8988T (cell line): ENCODE results near the gene ADGRG1.

Experiments
- DNase-seq: peaks from one replicate; pipeline ENCODE4 v3.0.0; 2011

The ADGRG1 gene

DNA sequence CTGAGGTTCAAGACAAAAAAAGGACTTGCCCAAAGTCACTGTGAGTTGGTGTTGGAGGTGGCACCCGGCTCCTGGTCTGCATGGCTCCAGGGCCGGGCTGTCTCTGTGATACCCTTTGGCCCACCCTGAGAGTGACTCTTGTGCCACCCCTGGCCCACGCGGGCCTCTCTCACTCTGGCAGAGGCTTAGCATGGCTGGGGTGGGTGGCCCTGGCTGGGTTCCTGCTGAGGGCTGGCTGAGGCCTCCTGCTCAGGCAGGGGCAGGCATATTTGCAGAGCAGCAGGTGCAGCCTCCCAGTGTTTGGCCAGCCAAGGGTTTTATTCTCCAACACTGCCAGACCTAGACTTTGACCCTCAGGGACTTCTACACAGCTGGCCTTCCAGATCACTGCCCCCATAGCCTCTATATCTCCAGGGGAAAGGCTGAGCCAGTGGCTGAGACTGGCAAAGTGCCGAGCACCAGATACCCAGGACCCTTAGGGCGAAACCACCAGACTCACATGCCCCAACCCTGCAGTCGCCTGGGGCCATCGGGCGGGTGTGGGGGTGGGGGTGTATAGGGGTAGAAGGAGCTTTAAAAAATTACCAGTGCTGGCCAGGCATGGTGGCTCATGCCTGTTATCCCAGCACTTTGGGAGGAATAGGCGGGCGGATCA, 21.5 kb upstream of the ADGRG1 start:
- no peak for DNase-seq

DNA sequence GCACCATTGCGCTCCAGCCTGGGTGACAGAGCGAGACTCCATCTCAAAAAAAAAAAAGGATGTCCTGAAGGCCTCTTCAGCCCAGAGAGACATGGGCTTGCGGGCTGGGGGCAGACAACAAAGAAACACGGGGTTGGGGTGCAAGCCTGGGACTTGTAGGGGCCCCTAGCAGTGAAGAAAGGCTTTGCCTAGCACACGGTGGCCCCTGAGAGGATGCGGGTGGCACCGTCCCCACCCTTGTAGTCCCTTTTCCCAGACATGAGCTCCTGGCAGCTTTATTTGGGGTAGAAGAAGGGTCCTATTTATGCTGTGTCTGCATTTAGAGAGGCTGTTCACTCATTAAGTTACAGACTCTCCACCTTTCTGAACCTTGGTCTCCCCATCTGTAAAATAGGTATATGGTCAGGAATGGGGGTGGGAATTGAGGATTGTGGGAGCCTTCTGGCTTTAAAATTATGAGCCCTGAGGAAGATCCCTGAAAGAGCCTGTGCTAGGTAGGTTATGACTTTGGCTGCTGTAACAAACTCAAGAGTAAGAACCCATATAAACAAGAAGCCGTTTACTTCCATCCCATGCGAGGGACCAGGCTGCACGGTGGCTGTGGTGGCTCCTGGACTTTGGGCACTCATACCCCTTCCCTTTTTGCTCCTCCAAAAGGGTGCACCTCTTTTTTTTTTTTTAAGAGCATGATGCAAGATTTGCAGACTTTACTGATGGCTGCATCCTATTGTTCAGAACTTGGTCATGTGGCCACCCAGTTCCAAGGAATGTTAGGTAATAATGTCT, 20.6 kb upstream of the ADGRG1 start:
- no peak for DNase-seq

DNA sequence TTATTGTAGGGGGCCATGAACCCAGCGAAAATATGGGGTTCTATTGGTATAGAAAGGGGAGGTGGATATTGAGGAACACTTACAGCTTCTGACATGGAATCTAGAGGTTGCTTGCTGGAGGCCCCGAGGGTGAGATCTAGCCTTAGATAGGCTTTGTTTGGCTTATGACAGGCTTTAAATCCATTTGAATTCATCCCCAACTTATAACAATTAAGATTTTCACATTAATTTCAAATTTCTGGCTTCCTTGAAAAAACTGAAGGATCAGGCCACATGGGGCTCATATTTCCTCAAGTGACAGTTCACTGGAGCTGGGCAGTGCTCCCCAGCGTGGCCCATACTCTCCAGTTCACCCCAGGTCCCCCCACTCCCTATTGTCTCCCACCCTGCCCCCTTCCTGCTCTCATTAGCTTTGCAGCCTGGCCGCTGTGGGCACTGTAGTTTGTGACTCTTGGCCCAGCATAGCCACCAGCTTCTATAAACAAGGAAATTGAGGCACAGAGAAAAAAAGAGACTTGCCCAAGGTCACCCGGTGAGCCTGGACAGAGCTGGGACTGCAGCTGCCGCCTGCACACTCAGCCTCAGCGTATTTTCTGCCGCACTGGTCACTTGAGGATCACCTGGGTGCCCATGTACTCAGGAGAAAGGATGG, 19.8 kb upstream of the ADGRG1 start:
- DNase-seq = no peak

DNA sequence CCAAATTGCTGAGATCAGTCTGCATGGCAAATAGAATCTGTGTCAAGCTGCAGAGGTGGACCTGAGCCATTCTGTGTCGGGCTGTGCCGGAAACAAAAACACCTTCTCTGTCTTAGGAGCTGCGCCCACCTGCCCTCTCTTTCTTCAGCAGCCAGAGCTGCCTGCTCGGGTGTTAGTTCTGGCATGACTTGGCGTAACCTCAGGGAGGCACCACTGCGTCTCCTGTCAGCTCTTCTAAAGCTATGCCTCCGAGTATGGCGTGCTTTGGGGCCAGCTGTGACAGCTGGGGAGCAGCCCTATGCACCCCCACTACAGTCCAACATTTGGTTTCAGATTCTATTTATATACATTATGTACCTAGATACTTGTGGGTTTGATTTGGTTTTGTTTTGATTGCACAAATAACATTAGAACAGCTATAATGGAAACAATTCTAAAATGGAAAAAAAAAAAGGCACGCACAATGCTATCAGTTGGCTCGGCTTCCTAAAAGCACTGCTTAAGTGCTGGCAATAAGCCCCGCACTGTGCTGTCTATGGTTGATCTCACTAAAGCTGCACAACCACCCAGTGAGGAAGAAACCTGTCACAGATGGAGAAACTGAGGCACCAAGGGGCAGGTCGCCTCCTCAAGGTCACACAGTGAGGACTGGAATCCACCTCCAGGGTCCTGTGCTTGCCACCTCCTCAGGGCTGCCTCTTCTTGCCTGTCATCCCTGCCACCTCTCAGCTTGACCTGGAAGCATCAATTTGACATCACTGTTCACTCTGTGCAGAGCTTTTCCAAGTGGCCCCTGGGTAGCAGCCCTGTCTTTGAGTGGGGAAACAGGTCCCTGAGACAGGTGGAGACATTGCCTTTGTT, 18.7 kb upstream of the ADGRG1 start:
- no peak for DNase-seq

DNA sequence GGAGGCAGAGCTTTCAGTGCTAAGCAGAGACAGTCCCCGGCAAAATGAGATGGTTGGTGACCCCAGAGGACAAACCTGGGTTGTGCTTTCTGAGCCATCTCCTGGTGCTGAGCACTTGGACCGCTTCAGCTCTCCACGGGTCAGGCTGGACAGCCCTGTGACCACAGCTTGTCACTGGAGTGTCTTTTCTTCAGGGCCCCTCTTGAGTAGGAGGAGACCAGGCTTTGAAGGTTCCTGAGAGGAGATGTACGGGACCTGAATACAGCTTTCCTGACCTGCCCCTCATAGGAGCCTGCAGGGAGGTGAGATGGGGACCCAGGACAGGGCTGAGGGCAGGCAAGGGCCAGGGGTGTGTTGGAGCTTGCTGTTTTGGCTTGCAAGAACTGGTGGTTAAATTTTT, 17.8 kb upstream of the ADGRG1 start:
- no peak for DNase-seq

DNA sequence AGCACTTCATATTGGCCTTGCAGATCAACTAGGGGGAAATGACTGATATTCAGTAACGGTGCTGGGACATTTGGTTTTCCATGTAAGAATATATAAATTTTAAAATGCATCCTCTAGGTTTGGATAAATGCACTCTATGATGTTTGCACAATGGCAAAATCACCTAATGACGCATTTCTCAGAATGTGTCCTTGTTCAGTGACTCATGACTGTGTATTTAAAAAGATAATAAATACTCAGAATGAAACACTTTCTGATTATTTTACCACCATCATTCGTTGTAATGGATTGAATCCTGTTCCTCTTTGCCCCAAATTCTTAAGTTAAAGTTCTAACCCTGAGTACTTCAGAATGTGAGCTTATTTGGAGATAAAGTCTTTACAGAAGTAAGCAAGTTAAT, 17.2 kb upstream of the ADGRG1 start:
- no peak for DNase-seq

DNA sequence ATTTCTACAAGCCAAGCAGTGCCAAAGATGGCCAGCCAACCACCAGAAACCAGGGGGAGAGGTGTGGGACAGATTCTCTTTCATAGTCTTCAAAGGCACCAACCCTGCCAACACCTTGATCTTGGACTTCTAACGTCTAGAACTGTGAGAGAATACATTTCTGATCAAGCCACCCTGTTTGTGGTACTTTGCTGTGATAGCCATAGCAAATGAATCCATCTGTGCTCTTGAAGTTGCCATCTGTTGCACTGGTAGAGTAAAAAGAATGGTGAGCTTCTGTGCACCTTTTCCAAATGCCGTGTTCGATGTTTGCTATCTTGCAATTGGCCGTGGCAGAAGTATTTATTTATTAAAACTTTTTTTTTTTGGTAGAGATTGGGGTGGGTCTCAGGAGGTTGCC, 16.7 kb upstream of the ADGRG1 start:
- DNase-seq = no peak

DNA sequence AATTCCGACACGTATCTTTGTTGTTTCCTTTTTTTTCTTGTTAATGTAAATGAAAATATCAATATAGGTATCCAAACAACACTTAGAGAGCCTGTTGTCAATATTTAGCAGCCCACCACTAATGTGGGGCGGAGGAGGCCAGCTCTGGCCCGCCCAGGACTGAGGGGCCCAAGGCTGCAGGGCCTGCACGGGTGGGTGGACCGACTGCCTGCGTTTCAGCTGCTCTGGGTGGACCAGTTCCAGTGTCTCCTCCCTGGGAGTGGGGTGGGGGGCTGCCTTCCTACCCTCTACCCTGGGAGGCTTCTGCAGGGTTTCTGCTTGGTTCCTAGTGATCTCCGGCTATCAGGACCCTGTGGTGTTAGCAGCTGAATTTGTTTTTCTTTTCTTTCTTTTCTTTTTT, 15.9 kb upstream of the ADGRG1 start:
- no peak for DNase-seq

DNA sequence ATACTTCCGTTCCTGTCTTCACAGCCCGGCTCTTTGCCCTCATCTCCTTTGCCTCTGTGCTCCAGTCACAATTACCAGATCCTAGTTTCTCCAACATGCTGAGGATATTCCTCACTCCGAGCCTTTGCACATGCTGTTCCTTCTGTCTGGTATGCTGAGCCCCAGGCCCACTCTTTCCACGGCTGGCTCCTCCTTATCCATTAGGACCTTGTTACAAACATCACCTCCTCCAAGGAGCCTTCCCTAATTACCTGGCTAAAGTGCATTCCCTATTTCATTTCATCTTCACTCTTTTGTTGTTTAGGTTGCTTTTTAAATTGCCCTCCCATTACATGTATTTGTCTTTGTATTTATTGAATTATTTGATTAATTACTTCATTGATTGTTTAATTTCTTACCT, 14.9 kb upstream of the ADGRG1 start:
- no peak for DNase-seq

DNA sequence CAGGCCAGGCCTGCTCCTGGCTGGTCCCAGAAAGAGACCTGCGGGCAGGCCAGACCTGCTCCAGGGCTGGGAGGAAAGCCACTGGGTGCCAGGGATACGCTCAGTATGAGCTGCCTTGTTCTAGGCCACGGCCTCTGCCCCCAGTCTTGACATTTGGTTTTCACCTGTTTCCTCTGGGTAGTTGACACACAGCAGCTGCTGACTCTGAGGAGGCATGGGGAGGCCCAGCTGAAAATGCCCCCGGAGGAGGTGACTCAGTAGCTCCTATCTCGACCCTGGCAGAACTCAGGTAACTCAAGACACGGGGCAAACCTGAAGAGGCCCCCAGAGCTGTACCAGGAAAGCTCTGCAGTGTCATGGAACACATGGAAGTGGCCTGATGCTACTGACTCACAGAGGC, 13.9 kb upstream of the ADGRG1 start:
- no peak for DNase-seq

DNA sequence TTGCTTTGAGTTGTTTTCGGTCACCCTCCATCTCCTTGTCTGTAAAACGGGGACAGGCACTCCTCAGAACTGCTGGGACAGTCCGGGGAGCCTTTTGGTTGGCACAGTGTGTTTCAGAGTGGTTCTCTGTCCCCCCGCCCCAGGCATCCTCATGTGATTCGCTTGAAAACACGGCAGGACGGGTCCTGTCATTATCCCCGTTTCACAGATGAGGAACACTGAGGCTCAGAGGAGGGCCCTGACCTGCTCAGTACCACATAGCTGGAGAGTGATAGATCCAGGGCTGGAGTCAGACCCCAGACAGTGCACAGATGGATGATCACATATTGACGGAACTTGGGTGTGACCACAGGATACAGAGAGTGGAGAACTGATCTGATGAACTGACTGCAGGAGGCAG, 13.5 kb upstream of the ADGRG1 start:
- DNase-seq = no peak

DNA sequence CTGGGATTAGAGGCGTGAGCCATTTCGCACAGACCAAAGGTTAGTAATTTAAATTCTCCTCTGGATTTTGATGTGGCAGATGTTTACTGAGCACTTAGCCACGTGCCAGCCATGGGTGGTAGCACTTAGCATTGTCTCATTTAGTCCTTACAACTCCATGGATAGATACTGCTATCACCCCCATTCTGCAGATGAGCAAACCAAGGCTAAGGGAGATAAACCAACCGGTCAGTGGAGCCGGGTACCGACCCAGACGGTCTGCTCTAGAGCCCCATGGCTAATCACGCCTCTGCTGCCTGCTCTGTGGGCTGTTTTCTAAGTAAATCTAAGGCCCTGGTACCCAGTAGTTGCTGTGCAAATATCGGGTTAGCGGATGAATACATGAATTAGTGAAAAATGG, 12.6 kb upstream of the ADGRG1 start:
- DNase-seq = no peak

DNA sequence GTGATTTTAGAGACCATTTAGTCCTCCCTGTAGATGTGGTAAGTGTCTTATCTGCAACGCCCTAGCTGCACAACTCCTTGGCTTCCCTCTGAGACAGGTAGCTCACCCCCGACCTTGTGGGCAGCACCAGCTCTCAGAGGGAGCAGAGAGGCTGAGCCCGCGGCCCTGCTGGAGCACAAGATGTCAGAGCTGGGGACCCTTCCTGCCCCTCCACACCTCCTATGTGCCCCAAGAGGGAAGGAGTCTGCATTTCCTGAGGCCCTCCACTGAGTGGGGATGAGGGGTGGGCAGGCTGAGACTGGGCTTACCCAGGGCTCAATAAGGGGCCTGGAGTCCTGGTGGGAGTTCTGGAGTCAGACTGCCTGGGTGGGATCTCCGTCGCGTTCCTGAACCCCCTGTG, 12.2 kb upstream of the ADGRG1 start:
- no peak for DNase-seq

DNA sequence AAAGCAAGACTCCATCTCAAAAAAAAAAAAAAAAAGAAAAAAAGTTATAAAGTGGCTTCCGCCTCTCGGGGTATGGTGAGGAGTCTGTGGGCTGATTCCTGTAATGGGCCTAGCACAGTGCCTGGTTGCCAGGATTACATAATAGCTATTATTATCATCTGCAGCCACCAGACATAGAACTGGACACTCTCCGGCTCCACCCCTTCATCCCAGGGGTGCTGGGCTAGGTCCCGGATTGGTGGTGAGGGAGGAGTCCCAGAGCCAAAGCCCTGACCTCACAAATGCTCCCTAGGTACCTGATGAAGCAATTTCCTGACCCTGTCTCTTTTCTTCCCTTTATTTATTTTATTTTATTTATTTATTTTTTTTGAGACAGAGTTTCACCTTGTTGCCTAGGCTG, 11.6 kb upstream of the ADGRG1 start:
- DNase-seq = no peak

DNA sequence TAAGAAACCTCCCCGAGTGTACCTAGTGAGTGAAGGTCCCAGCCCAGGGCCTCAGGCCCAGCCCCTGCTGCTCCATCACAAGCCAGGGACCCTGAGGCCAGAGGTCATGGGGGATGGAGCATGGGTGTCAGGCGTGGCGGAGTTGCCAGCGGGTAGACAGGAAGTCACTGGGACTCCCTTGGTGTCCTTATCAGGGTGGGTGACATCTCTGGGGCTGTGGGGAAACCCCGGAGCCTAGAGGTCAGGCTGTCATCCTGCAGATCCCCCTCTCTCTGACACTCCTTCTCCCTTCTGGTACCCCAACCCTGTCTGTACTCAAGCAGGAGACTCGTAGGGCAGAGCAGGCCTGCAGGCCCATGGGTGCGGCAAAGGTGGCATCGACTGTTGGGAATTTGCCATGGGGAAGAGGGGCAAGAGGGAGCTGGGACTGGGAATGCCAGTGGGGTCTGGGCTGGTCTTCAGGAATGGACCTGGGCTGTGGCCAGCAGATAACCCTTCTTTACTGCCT, 10.8 kb upstream of the ADGRG1 start:
- no peak for DNase-seq

DNA sequence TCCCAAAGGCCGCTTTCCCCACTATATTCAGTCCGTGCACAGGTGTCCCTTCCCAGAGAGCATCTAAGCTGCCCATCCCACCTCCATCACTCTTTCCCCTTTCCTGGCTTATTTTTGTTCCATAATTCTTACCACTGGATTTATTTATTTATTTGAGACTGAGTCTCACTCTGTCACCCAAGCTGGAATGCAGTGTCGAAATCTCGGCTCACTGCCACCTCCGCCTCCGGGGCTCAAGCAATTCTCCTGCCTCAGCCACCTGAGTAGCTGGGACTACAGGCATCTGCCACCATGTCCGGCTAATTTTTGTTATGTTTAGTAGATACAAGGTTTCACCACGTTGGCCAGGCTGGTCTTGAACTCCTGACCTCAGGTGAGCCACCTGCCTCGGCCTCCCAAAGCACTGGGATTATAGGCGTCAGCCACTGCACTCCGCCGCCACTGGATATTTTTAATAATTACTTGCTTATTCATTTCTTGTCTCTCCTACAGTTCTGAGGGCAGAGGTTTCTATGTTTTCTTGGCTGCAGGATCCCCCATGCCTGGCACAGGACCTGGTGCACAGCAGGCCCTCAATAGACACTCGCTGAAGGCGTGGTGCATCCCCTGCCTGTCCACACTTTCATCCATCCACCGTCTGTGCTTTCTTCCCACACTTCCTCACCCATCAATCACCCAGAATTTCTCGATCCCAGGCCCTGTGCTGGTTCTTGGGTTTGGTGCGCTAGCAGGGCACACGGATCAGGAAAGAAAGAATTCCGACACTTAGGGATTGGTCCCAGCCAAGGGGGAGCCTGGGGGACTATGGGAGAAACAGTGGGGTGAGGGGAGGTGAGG, 9.9 kb upstream of the ADGRG1 start:
- DNase-seq = no peak

DNA sequence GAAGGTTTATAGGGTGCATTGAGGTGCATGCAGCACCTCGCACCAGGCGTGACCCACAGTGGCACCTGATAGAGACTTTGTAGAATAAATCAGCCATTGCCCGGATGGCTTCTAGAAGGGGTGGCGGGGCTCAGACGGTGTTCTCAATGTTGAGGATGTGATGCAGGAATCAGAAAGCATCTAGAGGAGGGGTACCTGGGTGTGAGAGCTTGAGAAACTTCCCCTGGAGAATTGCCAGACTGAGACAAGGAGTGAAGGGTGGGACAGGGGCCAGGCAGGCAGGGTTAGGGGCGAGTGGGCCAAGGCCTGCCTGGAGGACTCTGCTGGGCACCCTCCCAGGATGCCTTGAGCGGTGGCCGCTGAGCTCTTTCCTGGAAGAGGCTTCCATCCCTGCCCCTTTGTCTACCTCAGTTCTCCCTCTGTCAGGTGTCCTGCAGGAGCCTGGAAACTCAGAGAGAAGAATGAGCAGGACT, 9.3 kb upstream of the ADGRG1 start:
- no peak for DNase-seq

DNA sequence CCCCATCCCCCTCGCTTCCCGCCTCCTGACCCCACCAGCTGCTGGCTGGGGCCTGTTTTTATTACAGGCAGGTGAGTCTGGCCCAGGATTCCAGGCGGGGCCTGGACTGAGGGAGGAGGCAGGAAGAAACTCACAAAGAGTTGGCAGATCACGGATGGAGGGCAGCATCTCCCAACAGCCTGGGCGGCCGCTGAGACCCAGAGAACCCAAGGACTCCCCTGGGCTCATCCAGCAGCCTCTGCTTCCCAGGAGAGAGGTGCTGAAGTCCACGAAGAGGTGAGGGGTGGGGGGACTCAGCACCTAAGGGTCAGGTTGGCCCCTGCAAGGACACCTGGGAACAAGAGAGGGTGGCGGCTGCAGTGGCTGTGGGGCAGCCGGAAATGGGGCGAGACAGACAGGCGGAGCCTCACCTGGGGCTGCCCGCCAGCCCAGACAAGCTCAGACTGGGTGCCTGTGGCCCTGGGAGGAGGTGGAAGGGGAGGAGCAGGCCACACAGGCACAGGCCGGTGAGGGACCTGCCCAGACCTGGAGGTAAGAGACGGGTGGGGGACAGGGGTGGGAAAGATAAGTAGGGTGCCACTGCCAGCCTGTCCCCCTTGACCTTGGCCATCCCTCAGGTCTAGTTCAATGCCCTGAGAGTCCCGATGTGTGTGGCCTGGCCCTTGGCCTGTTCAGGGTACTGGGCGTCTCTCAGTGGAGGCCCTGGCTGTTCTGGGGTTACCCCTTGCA, 8.7 kb upstream of the ADGRG1 start:
- no peak for DNase-seq

DNA sequence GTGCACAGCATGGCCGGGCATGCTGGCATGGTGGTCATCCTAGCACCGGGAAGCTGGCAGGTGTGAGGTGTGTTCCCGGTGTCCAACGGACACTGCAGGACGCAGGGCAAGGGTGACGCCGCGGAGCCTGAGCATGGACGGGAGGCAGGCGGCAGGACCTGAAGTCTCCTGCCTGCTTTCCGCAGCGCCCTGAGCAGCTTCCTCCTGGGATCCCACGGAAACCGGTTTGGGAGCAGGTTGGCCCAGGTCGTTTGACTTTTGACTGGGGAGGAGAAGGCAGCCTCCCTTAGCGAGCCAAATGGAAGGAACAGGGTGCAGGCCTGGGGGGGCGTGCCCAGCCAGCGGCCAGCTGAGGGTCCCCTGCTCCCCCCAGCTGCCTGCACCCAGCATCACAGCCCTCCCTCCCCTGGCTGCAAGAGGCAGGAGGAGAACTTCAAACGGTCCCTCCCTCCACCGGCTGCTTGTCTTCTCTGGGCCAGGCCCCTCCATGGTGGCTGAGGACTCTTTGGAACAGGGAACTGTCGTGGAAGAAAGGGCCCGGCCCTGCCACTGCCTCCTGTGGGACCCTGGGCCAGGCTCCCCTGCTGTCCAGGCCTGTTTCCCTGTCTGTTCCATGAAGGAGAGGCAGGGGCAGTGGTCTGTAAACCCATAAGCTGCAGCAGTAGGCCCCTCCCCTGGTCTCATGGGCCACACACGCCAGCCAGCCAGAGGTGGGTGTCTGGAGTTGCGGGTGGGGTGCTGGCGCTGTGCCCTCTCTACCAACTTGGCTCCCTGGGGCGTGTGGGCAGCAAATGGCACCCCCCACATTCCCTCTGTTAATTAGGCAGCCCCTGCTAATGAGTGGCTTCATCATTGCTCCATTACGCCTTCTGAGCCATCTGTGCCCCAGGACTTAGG, 7.8 kb upstream of the ADGRG1 start:
- no peak for DNase-seq
